Neural cell (in vitro differentiated cells): Measurements from ENCODE around the gene CLDN15. TPM values are rescaled to one million over a fixed set of nuclear protein-coding genes. Genes with fewer than 3 reads are reported as not detected.

ENCODE experiments used
- H2AFZ ChIP-seq: fragments of 200-600, 300-800 bp; sonication (generic), shearing (Covaris generic); 2 replicates; pipeline ENCODE4 v1.6.0; 2014; ENCODE audit warnings: low read depth, mild to moderate bottlenecking, antibody characterized with exemption, low read length, moderate library complexity
- H3F3A ChIP-seq: fragments of 200-600 bp; shearing (Covaris generic); 2 replicates; pipeline ENCODE4 v1.6.1; 2016; ENCODE audit warnings: mild to moderate bottlenecking, moderate library complexity, mixed read lengths, antibody characterized with exemption, low read length; ENCODE audit not compliant: insufficient read depth, poor library complexity, severe bottlenecking
- H3K27ac ChIP-seq: fragments of 200-600, 300-800 bp; sonication (generic), shearing (Covaris generic); 2 replicates; pipeline ENCODE4 v1.5.1; 2014; ENCODE audit warnings: mild to moderate bottlenecking, low read length, moderate library complexity
- H3K27me3 ChIP-seq: fragments of 300-800, 200-600 bp; sonication (generic), shearing (Covaris generic); 2 replicates; pipeline ENCODE4 v1.6.0; 2014; ENCODE audit warnings: mild to moderate bottlenecking, low read depth, low read length, moderate library complexity; ENCODE audit not compliant: insufficient read depth
- H3K36me3 ChIP-seq: fragments of 300-800, 200-600 bp; sonication (generic), shearing (Covaris generic); 2 replicates; pipeline ENCODE4 v1.5.1; 2014; ENCODE audit warnings: mild to moderate bottlenecking, antibody characterized with exemption, low read length, moderate library complexity; ENCODE audit not compliant: insufficient read depth
- H3K4me2 ChIP-seq: fragments of 300-800, 200-600 bp; sonication (generic), shearing (Covaris generic); 2 replicates; pipeline ENCODE4 v1.6.0; 2014; ENCODE audit warnings: mild to moderate bottlenecking, low read length
- H3K4me3 ChIP-seq: fragments of 300-800, 200-600 bp; sonication (generic), shearing (Covaris generic); 2 replicates; pipeline ENCODE4 v1.5.1; 2014; ENCODE audit warnings: mild to moderate bottlenecking, low read length, moderate library complexity
- H3K79me2 ChIP-seq: fragments of 200-600 bp; shearing (Covaris generic); replicated peaks from 2 replicates; pipeline ENCODE4 v1.6.0; 2014; ENCODE audit warnings: mild to moderate bottlenecking, low read length, moderate library complexity; ENCODE audit not compliant: insufficient read depth
- H3K9ac ChIP-seq: fragments of 300-800, 200-600 bp; sonication (generic), shearing (Covaris generic); 2 replicates; pipeline ENCODE4 v1.6.1; 2016; ENCODE audit warnings: mild to moderate bottlenecking, low read length, mixed read lengths
- H3K9me2 ChIP-seq: fragments of 200-600 bp; shearing (Covaris generic); 2 replicates; pipeline ENCODE4 v1.6.1; 2016; ENCODE audit warnings: mild to moderate bottlenecking, low read length, mixed read lengths; ENCODE audit not compliant: insufficient read depth
- H3K9me3 ChIP-seq: fragments of 200-600, 300-800 bp; sonication (generic), shearing (Covaris generic); 2 replicates; pipeline ENCODE4 v1.6.1; 2016; ENCODE audit warnings: mild to moderate bottlenecking, mixed run types, low read length, moderate library complexity, mixed read lengths
- H4K20me1 ChIP-seq: fragments of 200-600 bp; shearing (Covaris generic); 2 replicates; pipeline ENCODE4 v1.6.1; 2016; ENCODE audit warnings: mild to moderate bottlenecking, mixed run types; ENCODE audit not compliant: insufficient read depth
- CTCF ChIP-seq: fragments of 450-650 bp; IDR thresholded peaks from 2 replicates; pipeline ENCODE4 v1.5.1; 2014; ENCODE audit warnings: antibody characterized with exemption, mild to moderate bottlenecking, moderate library complexity; ENCODE audit not compliant: poor library complexity, severe bottlenecking
- EP300 ChIP-seq: fragments of 450-650 bp; conservative IDR thresholded peaks from 2 replicates; pipeline ENCODE4 v1.6.1; 2014; ENCODE audit warnings: antibody characterized with exemption, mild to moderate bottlenecking, moderate library complexity; ENCODE audit not compliant: poor library complexity, severe bottlenecking
- EZH2 ChIP-seq: fragments of 200-600, 300-800 bp; shearing (Covaris generic), sonication (generic); IDR thresholded peaks from 2 replicates; pipeline ENCODE4 v1.6.1; 2014; ENCODE audit warnings: antibody characterized with exemption, low read length, borderline replicate concordance, mild to moderate bottlenecking; ENCODE audit not compliant: insufficient read depth, poor library complexity, severe bottlenecking
- MXI1 ChIP-seq: fragments of 450-650 bp; conservative IDR thresholded peaks from 2 replicates; pipeline ENCODE4 v1.6.1; 2014; ENCODE audit warnings: antibody characterized with exemption, mild to moderate bottlenecking; ENCODE audit not compliant: poor library complexity, severe bottlenecking
- POLR2AphosphoS5 ChIP-seq: IDR thresholded peaks from 2 replicates; pipeline ENCODE4 v1.6.1; 2012
- RAD21 ChIP-seq: fragments of 450-650 bp; conservative IDR thresholded peaks from 2 replicates; pipeline ENCODE4 v1.6.1; 2014; ENCODE audit warnings: antibody characterized with exemption, mild to moderate bottlenecking, moderate library complexity
- REST ChIP-seq: IDR thresholded peaks from 2 replicates; pipeline ENCODE4 v1.6.1; 2012; ENCODE audit warnings: borderline replicate concordance
- SMC3 ChIP-seq: fragments of 450-650 bp; conservative IDR thresholded peaks from 2 replicates; pipeline ENCODE4 v1.6.1; 2014; ENCODE audit warnings: antibody characterized with exemption, mild to moderate bottlenecking, moderate library complexity; ENCODE audit not compliant: poor library complexity
- TAF1 ChIP-seq: IDR thresholded peaks from 2 replicates; pipeline ENCODE4 v1.6.1; 2012; ENCODE audit warnings: low read depth
- polyA plus RNA-seq: library from polyadenylated mRNA; depleted of rRNA; stranded (reverse); fragments of >200 nt; gene quantifications from 2 replicates; pipeline ENCODE4 v1.2.3, GENCODE V29; 2014

Gene CLDN15
- polyA plus RNA-seq, 1 donor from 2014 or later, result 10.9 TPM

- Histone ChIP-seq H3K4me2 (no peak overlapping the region), H3K79me2 (no peaks in the 10 kb centered on the region), H3K9me2 (no peaks in the 10 kb centered on the region), H2AFZ (no peak overlapping the region), H3K9me3 (no peaks in the 10 kb centered on the region), H3F3A (no peaks in the 10 kb centered on the region), H3K9ac (no peak overlapping the region), H3K36me3 (no peaks in the 10 kb centered on the region), H3K4me3 (no peak overlapping the region), H3K27me3 (peaks cover 3% of the 10 kb centered on the region), H3K27ac (no peak overlapping the region), H4K20me1 (no peaks in the 10 kb centered on the region)
- TF ChIP-seq MXI1 (no peak), EZH2 (no peak), POLR2AphosphoS5 (no peak), CTCF (no peak), RAD21 (no peak), EP300 (no peak), REST (no peak), TAF1 (no peak), SMC3 (no peak)
These were observed 51.4 kb downstream of the CLDN15 start for GRCh38 chr7:101186194-101186593.

GRCh38 chr7:101185258-101185839 lies 52.3 kb downstream of the CLDN15 start:
- no peak overlapping the region for H3K4me2 ChIP-seq
- H3K9me3 ChIP-seq, result no peaks in the 10 kb centered on the region
- no peaks in the 10 kb centered on the region for H3K79me2 ChIP-seq
- peaks cover 10% of the 10 kb centered on the region for H3K27me3 ChIP-seq
- H3F3A ChIP-seq, result no peaks in the 10 kb centered on the region
- H3K4me3 ChIP-seq, result no peak overlapping the region
- no peaks in the 10 kb centered on the region for H3K36me3 ChIP-seq
- no peak overlapping the region for H2AFZ ChIP-seq
- H3K9ac ChIP-seq, result no peak overlapping the region
- H4K20me1 ChIP-seq, result no peaks in the 10 kb centered on the region
- no peaks in the 10 kb centered on the region for H3K9me2 ChIP-seq
- TF ChIP-seq POLR2AphosphoS5 (no peak), TAF1 (no peak), EZH2 (no peak), SMC3 (no peak), MXI1 (no peak), EP300 (no peak), RAD21 (no peak), REST (no peak), CTCF (no peak)
- H3K27ac ChIP-seq, result no peak overlapping the region
